HG02870 (cell line): ENCODE data around the gene HAUS3.

Source experiments
- ATAC-seq: cut with Tn5 transposase; IDR thresholded peaks from one replicate; pipeline ENCODE4 v1.9.1; 2021; ENCODE audit warnings: mild to moderate bottlenecking, moderate library complexity; ENCODE audit not compliant: unreplicated experiment

Gene HAUS3

DNA sequence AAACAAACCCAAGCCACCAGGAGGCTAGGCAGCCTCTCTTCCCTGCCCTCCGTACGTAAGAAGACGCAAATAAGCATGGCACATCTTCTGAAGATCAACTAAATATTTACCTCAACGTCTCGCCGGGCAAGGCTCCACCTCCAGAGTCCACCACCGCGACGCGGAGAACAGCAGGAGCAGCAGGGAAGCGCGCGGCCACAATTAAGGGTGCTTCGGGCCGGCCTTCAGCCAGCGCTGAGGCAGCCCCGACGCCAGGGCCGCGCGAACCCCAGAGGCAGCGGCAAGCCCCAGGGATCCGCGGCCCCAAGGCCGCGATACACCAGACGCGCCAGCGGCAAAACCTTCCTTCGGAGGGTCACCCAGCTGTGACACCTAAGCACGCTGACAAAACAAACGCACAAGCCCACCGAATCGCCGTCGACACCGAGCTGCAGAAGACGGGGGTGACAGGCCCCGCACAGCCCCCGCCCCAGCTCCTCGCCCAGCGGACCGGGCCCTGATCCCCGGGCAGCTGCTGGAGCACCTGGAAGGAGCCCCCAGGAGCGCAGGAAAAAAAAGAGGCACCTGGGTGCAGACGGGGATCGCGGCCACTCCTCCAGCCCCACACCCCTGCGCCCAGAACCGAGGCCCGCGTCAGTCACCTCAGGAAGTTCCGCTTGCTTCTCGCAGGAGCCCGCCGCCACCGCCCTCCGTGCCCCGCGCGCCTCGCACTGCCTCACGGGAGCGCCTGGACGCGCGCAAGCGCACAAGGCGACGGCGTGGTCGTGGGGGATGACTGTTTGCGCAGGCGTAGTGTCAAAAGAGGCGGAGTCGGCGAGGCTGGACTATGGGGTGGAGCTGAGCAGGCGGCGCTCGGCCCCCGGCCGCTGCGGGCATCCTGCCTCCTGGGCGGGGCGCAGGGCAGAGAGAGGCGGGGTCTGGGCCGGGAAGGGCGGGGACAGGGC is at the start of gene HAUS3, which contains the start of gene POLN:
Gene HAUS3 (minus strand): TSS at position 712 of the 944 bp plus-strand sequence. CDS start 1,175 bp downstream, outside the sequence.
Gene POLN (minus strand): TSS at position 712 of the 944 bp plus-strand sequence. CDS start 12,890 bp downstream, outside the sequence.
- ATAC-seq, result peak; percentile 89

- no peak for ATAC-seq
Measured at GRCh38 chr4:2290974-2291704, 49.2 kb upstream of the HAUS3 start.

- no peak for ATAC-seq
Measured at GRCh38 chr4:2290488-2290887, 48.6 kb upstream of the HAUS3 start.

- no peak for ATAC-seq
Measured at GRCh38 chr4:2289955-2290333, 48.0 kb upstream of the HAUS3 start.

DNA sequence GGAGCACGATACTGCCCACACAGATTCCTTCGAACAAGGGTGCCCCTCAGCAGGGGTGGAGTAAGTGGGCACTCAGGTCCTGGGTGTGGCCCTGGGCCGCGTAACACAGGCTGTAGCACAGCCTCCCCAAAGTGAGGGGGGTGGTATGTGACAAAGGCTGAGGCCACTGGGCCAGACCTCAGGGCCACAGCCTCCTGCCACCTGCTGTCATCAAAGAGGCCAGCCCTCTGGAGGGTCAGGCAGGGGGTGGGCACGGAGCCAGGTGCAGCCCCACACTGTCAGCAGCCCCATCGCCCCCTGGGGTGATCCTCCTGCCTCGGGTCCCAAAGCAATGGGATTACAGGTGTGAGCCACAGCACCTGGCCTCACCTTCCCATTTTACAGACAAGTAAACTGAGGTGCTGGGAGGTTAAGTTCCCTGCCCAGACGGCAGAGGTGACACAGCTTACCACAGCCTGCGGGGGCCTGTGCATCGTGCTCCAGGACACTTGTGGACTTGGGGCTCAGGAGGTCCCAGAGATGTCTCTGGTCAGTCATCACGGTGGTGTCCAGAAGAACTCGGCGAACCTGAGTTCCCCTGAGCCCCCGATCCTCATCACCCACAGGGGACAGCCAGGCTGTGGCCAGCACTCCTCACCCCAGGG is 47.5 kb upstream of the HAUS3 start:
- ATAC-seq, result no peak

- ATAC-seq, result no peak
Measured at GRCh38 chr4:2288051-2288541, 46.2 kb upstream of the HAUS3 start.

- ATAC-seq, result no peak
Measured at GRCh38 chr4:2287594-2287915, 45.6 kb upstream of the HAUS3 start.

DNA sequence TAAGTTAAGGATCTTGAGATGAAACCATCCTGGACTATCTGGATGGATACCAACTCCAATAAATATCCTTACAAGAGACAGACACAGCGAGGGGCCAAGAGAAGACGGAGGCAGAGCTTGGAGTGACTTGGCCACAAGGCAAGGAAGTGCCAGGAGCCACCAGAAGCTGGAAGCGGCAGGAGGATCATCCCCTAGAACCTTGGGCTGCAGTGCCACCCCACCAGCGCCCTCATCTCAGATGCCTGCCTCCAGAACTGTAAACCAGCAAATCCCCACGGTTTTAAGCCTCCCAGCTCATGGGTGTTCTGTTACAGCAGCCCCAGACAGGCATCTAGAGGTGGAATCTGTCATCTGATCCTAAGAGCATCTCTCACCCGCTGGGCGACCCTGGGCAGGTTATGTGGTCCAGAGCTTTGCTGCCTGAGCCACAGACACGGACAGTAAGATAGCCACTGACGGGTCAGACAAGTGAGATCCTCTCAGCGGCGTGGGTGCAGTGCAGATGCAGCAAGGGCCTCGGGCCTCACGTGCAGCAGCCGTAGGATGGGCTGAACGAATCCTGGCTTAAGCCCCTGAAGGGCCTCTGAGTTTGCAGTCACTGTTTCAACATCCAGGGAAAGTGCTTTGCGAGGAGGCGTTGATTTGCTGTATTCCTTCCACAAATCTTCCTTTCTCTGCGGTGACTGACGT is 45.1 kb upstream of the HAUS3 start:
- ATAC-seq, result no peak

DNA sequence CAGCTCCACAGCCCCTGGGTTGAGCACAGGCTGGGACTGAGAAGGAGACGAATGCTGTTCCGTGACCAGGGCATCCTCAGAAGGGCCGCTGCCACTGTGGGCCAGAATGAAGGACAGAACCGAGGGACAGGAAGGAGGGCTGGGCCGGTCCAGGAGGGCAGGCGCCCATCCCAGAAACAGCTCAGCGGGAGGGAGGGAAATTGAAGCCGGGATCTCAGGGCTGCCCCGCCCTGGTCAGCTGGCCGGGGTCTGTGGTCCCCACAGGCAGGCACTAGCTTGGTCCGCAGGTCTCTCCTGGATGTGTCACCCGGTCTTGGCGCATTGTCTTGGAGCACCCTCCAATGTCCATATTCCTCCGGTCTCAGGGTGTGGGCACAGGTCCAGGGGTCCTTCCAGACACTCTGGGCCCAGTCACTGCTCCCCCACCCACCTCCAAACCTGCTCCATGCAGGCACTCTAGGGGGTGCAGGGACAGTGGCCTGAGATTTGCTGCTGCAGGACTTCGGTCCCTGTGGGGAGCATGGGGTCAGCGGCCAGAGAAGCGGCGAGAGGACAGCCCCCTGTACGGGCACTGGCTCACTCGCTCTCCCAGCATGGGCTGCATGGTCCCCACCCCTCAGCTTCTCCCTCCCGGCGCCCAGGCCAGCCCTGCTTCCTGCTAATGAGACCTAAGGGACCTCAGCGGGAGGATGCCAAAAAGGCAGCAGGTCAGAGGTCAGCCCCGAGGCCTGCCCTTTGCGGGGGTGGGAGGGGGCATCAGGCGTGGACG is 43.9 kb upstream of the HAUS3 start:
- no peak for ATAC-seq

- no peak for ATAC-seq
Measured at GRCh38 chr4:2284934-2285612, 43.2 kb upstream of the HAUS3 start.

- no peak for ATAC-seq
Measured at GRCh38 chr4:2284161-2284933, 42.4 kb upstream of the HAUS3 start.

DNA sequence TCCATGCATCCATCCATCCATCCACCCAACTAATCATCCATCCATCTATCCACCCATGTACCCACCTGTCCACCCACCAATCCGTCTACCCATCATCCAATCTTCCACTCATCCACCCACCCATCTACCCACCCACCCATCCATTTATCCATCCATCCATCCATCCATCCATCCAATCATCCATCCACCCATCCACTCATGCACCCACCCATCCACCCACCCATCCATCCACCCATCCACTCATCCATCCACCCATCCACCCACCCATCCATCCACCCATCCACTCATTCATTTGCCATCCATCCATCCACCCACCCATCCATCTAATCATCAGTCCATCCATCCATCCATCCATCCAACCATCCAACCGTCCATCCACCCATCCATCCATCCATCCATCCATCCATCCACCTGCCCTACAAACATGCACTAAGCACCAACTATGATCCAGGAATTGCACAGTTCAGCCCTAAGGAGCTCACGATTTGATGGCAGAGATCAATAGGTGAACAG is 41.3 kb upstream of the HAUS3 start:
- ATAC-seq, result no peak

- ATAC-seq, result peak; percentile 53
Measured at GRCh38 chr4:2281575-2282343, 39.8 kb upstream of the HAUS3 start.

DNA sequence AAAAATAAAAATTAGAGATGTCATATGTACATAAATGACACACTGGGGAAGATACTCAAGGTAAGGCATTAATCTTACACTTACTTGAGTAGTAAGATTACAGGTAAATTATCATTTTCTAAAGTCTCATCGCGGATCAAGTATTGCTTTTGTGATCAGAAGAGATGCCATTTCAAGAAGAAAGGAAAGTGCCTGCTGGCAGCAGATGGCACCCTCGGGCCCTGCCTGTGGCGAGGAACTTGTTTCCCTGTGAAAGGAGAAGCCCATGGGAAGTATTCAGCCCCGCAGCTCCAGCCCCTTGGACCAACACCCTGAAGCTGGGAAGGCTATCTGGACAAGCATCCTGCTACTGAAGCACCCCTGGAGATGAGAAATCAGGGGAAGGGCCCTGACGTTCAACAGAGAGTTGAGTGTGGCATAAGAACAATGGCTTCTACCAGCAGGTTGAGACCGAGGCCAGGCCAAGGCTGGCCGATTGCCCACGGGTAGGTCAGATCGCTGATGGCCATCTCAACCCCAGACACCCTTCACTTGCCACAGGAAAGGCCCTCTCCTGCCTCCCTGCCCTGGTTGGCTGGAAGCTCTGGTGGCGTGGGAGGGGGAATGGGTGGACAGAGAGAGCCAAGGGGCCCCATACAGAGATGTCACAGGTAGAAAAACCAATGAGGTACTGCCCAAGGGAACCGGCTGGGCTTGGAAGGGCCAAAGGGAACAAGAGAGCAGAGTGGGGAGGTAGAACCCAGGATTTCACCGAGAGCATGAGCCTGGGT is 38.8 kb upstream of the HAUS3 start:
- no peak for ATAC-seq

GRCh38 chr4:2277956-2278355 is 36.0 kb upstream of the HAUS3 start:
- no peak for ATAC-seq

GRCh38 chr4:2276581-2277325 is 34.8 kb upstream of the HAUS3 start:
- no peak for ATAC-seq
